GM10847 (cell line): ENCODE results near the gene MCAT.

Experiments used
- POLR2A ChIP-seq: IDR thresholded peaks from 2 replicates; pipeline ENCODE4 v1.6.1; 2011; ENCODE audit not compliant: insufficient read length; ENCODE audit errors: extremely low read depth

MCAT gene

GRCh38 chr22:43179146-43179910 lies 36.1 kb upstream of the MCAT start:
- no peak for TF ChIP-seq POLR2A

GRCh38 chr22:43177479-43177878 lies 34.3 kb upstream of the MCAT start:
- TF ChIP-seq POLR2A: no peak

GRCh38 chr22:43176090-43176489 lies 32.9 kb upstream of the MCAT start:
- no peak for TF ChIP-seq POLR2A

- TF ChIP-seq POLR2A: no peak
Measured at GRCh38 chr22:43174941-43175531, 31.8 kb upstream of the MCAT start.

GRCh38 chr22:43173976-43174720 lies 30.9 kb upstream of the MCAT start:
- TF ChIP-seq POLR2A: no peak

- no peak for TF ChIP-seq POLR2A
Measured at GRCh38 chr22:43173566-43173965, 30.4 kb upstream of the MCAT start.

- TF ChIP-seq POLR2A: no peak
Measured at GRCh38 chr22:43172191-43172590, 29.0 kb upstream of the MCAT start.

GRCh38 chr22:43171607-43172006 lies 28.4 kb upstream of the MCAT start:
- TF ChIP-seq POLR2A: no peak

- TF ChIP-seq POLR2A: no peak
Measured at GRCh38 chr22:43171019-43171491, 27.9 kb upstream of the MCAT start.

- no peak for TF ChIP-seq POLR2A
Measured at GRCh38 chr22:43170131-43170480, 26.9 kb upstream of the MCAT start.

- TF ChIP-seq POLR2A: no peak
Measured at GRCh38 chr22:43169310-43170130, 26.3 kb upstream of the MCAT start.

- no peak for TF ChIP-seq POLR2A
Measured at GRCh38 chr22:43168471-43169309, 25.5 kb upstream of the MCAT start.

GRCh38 chr22:43167001-43167589 lies 23.9 kb upstream of the MCAT start:
- TF ChIP-seq POLR2A: no peak
